Calu3 (cell line): Measurements from ENCODE around the gene PDIA4. TPM values are rescaled to one million over a fixed set of nuclear protein-coding genes. Genes with fewer than 3 reads are reported as not detected.
A peak's percentile ranks its signal among the peaks of the same experiment; 100 is the strongest.

Source experiments
- BruUV-seq: library from RNA; stranded (reverse); fragments of 400-500 nt; replicated peaks from 2 replicates; lab custom pipeline; 2021; lab: Mats Ljungman, UMichigan
- CTCF ChIA-PET: fragments of 300-600 bp; sonication (Branson Sonifier 250); formaldehyde crosslinking; loops from one replicate; lab custom pipeline; 2022; ENCODE audit warnings: antibody characterized with exemption; lab: Charles Lee
- DNase-seq: peaks from one replicate; pipeline ENCODE4 v3.0.0; 2022
- H3K27ac Mint-ChIP-seq: one replicate; pipeline ENCODE4 v1.8.0; 2022; ENCODE audit warnings: mixed read lengths; ENCODE audit not compliant: unreplicated experiment
- H3K27me3 Mint-ChIP-seq: one replicate; pipeline ENCODE4 v1.8.0; 2022; ENCODE audit warnings: mixed read lengths; ENCODE audit not compliant: unreplicated experiment
- H3K36me3 Mint-ChIP-seq: one replicate; pipeline ENCODE4 v1.8.0; 2022; ENCODE audit warnings: mild to moderate bottlenecking, moderate library complexity, mixed read lengths; ENCODE audit not compliant: insufficient read depth, unreplicated experiment
- H3K4me1 Mint-ChIP-seq: one replicate; pipeline ENCODE4 v1.8.0; 2022; ENCODE audit warnings: mild to moderate bottlenecking, low read depth, mixed read lengths; ENCODE audit not compliant: unreplicated experiment
- H3K4me3 Mint-ChIP-seq: one replicate; pipeline ENCODE4 v1.8.0; 2022; ENCODE audit warnings: mild to moderate bottlenecking, low read depth, moderate library complexity, mixed read lengths; ENCODE audit not compliant: unreplicated experiment
- H3K9me3 Mint-ChIP-seq: one replicate; pipeline ENCODE4 v1.8.0; 2022; ENCODE audit warnings: low read depth, mixed read lengths; ENCODE audit not compliant: unreplicated experiment
- CTCF ChIP-seq: fragments of 200-600 bp; IDR thresholded peaks from one replicate; pipeline ENCODE4 v1.8.0; 2022; ENCODE audit warnings: antibody characterized with exemption; ENCODE audit not compliant: unreplicated experiment
- intact Hi-C: fragments of 100-400 bp; cut with micrococcal nuclease; formaldehyde crosslinking; loops from one replicate; pipeline ENCODE4 v1.10.0; 2022; ENCODE audit not compliant: unreplicated experiment
- total RNA-seq: library from RNA; stranded (reverse); gene quantifications from 2 replicates; pipeline ENCODE4 v1.2.3, GENCODE V29; 2022

Gene PDIA4
- total RNA-seq, 1 experiment from 2014 or later = 351 TPM

DNA sequence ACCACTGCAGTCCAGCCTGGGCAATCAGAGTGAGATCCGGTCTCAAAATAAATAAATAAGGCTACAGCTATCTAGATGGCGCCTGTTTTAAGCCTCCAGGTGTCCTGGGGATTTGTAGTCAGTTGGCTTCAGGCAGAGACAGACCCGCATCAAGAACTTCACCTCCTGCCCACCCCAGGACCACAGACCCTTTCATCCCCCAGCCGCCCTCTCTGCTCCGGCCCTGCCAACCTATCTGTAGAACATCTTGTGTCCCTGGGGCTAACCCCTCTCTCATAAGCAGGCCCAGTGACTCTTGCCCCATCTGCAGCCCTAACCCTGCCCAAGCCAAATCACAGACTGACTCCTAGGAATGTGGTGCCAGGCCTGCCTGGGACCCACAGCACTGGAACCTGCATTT lies 17.9 kb downstream of the PDIA4 start:
- no peak for TF ChIP-seq CTCF
- CTCF ChIA-PET = no interaction called here
- no peaks in the 10 kb centered on the region for H3K9me3 Mint-ChIP-seq
- no peak overlapping the region for H3K4me3 Mint-ChIP-seq
- no peaks in the 10 kb centered on the region for H3K27me3 Mint-ChIP-seq
- H3K4me1 Mint-ChIP-seq = no peaks in the 10 kb centered on the region
- no peak overlapping the region for H3K27ac Mint-ChIP-seq
- intact Hi-C loops = no loop called here
- DNase-seq = no peak
- no TSS peak for BruUV-seq
- H3K36me3 Mint-ChIP-seq = peaks cover 89% of the 10 kb centered on the region

DNA sequence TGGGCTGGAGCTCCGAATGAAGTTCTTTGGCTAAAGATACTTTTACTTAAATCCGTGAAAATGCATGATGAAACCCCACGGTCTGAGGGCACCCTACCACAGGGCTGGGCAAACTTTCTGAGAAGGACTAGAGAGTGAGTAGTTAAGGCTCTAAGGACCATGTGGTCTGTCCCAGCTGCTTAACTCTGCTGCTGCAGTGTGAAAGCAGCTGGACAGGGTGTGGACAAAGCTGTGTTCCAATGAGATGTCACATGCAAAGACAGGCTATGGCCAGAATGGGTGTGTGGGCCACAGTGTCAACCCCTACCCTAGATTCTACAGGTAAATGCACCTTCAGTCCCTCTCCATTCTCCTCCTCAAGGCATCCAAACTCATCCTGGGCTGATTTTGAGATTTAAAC lies 18.8 kb downstream of the PDIA4 start:
- no peak overlapping the region for H3K4me3 Mint-ChIP-seq
- no peak overlapping the region for H3K27ac Mint-ChIP-seq
- peaks cover 89% of the 10 kb centered on the region for H3K36me3 Mint-ChIP-seq
- BruUV-seq = no TSS peak
- DNase-seq = no peak
- intact Hi-C loops = no loop called here
- no peak for TF ChIP-seq CTCF
- H3K27me3 Mint-ChIP-seq = no peaks in the 10 kb centered on the region
- CTCF ChIA-PET = no interaction called here
- no peaks in the 10 kb centered on the region for H3K4me1 Mint-ChIP-seq
- no peaks in the 10 kb centered on the region for H3K9me3 Mint-ChIP-seq

DNA sequence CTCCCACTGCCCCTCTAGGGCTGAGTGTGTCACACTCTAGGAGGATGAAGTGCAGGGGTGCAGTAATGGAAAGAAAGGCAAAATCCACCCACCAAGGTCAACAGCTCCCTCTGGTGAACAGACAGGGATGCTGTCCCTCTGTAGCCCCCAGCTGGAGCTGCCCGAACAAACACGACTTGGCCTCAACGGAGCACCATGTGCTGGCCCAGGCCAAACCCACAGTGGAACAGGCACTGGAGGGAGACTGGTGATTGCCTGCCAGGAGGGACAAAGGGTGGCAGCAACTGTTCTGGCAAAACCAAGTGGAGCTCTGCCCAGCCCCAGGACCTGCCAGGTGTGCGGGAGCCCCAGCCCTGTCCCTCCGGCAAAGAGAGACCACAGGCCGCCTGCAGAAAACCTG lies 20.7 kb downstream of the PDIA4 start:
- intact Hi-C loops = loop anchor here (2.0 kb wide), 1 partner anchor 57 kb away; no protein-coding TSS in a partner anchor
- no peak for DNase-seq

DNA sequence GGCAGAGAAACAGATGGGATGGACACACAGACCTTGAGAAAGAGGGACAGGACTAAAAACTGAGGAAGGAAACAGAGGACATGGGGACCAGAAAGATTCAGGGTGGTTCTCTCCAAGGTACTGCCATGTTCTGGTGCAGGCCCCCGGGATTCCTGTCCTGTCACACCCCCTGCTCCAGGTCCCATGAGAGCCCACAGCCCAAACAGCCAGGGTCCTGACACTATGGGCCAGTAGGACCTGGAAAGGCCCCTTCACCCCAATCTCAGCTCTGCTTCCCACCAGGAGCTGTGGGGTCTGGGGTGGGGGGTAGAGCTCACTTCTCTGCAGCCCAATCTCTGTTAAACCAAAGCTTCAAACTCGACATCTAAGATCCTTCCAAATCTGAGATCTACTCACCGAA lies 21.2 kb downstream of the PDIA4 start:
- CTCF ChIA-PET = interaction anchor here (0.7 to 0.8 kb wide), 2 partner anchors 19 to 24 kb away, joined by 3 to 4 read pairs; no protein-coding TSS in a partner anchor
- intact Hi-C loops = loop anchor here (2.0 kb wide), 1 partner anchor 58 kb away; no protein-coding TSS in a partner anchor
- no TSS peak for BruUV-seq
- Mint-ChIP-seq H3K9me3 (no peaks in the 10 kb centered on the region), H3K4me3 (no peak overlapping the region), H3K27ac (no peak overlapping the region), H3K36me3 (peaks cover 89% of the 10 kb centered on the region), H3K4me1 (peaks cover 8% of the 10 kb centered on the region), H3K27me3 (no peaks in the 10 kb centered on the region)
- TF ChIP-seq CTCF = no peak
- no peak for DNase-seq

More for the DNA sequence above, 20.7 kb downstream of the PDIA4 start:
- CTCF ChIA-PET = interaction anchor here (0.7 to 0.8 kb wide), 2 partner anchors 20 to 25 kb away, joined by 3 to 4 read pairs; no protein-coding TSS in a partner anchor
- peak; percentile 34 for TF ChIP-seq CTCF
- BruUV-seq = no TSS peak
- no peak overlapping the region for H3K27ac Mint-ChIP-seq
- no peaks in the 10 kb centered on the region for H3K9me3 Mint-ChIP-seq
- H3K4me1 Mint-ChIP-seq = peaks cover 8% of the 10 kb centered on the region
- peaks cover 89% of the 10 kb centered on the region for H3K36me3 Mint-ChIP-seq
- no peak overlapping the region for H3K4me3 Mint-ChIP-seq
- no peaks in the 10 kb centered on the region for H3K27me3 Mint-ChIP-seq
